GM19395 (cell line): Measurements from ENCODE around the gene TSPAN14.
A peak's percentile ranks its signal among the peaks of the same experiment; 100 is the strongest.
"Not testable (repeated sequence)": the region's sequence is repeated elsewhere in the genome, so short reads cannot be mapped to it uniquely, and the experiment has no call there.

Experiments
- ATAC-seq: cut with Tn5 transposase; IDR thresholded peaks from one replicate; pipeline ENCODE4 v1.9.1; 2021; ENCODE audit warnings: mild to moderate bottlenecking, moderate library complexity; ENCODE audit not compliant: unreplicated experiment

Gene TSPAN14

GRCh38 chr10:80468002-80468401 is 13.9 kb downstream of the TSPAN14 start:
- ATAC-seq = no peak

- no peak for ATAC-seq
Observed at GRCh38 chr10:80468806-80469421, 14.8 kb downstream of the TSPAN14 start.

GRCh38 chr10:80470266-80470665 is 16.2 kb downstream of the TSPAN14 start:
- no peak for ATAC-seq

GRCh38 chr10:80471001-80471400 is 16.9 kb downstream of the TSPAN14 start:
- no peak for ATAC-seq

- peak; percentile 71 for ATAC-seq
Observed at GRCh38 chr10:80471715-80472233, 17.7 kb downstream of the TSPAN14 start.

- ATAC-seq = peak; percentile 94
Observed at GRCh38 chr10:80472234-80473095, 18.4 kb downstream of the TSPAN14 start.

- ATAC-seq = no peak
Observed at GRCh38 chr10:80473096-80473657, 19.1 kb downstream of the TSPAN14 start.

- no peak for ATAC-seq
Observed at GRCh38 chr10:80473692-80474596, 19.8 kb downstream of the TSPAN14 start.

- no peak for ATAC-seq
Observed at GRCh38 chr10:80474597-80474910, 20.4 kb downstream of the TSPAN14 start.

- ATAC-seq = no peak
Observed at GRCh38 chr10:80474941-80475340, 20.8 kb downstream of the TSPAN14 start.

GRCh38 chr10:80475641-80476040 is 21.5 kb downstream of the TSPAN14 start:
- ATAC-seq = not testable (repeated sequence)

- ATAC-seq = no peak
Observed at GRCh38 chr10:80476685-80477084, 22.6 kb downstream of the TSPAN14 start.

- ATAC-seq = no peak
Observed at GRCh38 chr10:80477813-80478212, 23.7 kb downstream of the TSPAN14 start.

GRCh38 chr10:80480373-80480772 is 26.3 kb downstream of the TSPAN14 start:
- ATAC-seq = not testable (repeated sequence)

- no peak for ATAC-seq
Observed at GRCh38 chr10:80480852-80481251, 26.7 kb downstream of the TSPAN14 start.

- ATAC-seq = no peak
Observed at GRCh38 chr10:80484243-80484642, 30.1 kb downstream of the TSPAN14 start.

- no peak for ATAC-seq
Observed at GRCh38 chr10:80484676-80485075, 30.6 kb downstream of the TSPAN14 start.

- no peak for ATAC-seq
Observed at GRCh38 chr10:80485076-80485945, 31.2 kb downstream of the TSPAN14 start.

- no peak for ATAC-seq
Observed at GRCh38 chr10:80485946-80486764, 32.0 kb downstream of the TSPAN14 start.
